IMR-90 (cell line): ENCODE results near the gene TUBD1. TPM values are rescaled to one million over a fixed set of nuclear protein-coding genes. Genes with fewer than 3 reads are reported as not detected.

ENCODE experiments used
- ATAC-seq: fragments of 200-7000 bp; cut with Tn5 transposase; 2 replicates; pipeline ENCODE4 v1.9.1; 2020; ENCODE audit warnings: low read depth, mild to moderate bottlenecking, moderate library complexity
- BruUV-seq: library from RNA; stranded (reverse); fragments of 400-500 nt; replicated peaks from 2 replicates; lab custom pipeline; 2021; lab: Mats Ljungman, UMichigan
- CTCF ChIA-PET: fragments of 300-600 bp; formaldehyde crosslinking; extraction: SDS; loops from one replicate; lab custom pipeline; 2021; ENCODE audit warnings: antibody characterized with exemption; lab: Yijun Ruan, JAX
- POLR2A ChIA-PET: fragments of 300-600 bp; sonication (Branson Sonifier 250); formaldehyde crosslinking; loops from one replicate; lab custom pipeline; 2022; ENCODE audit warnings: antibody characterized with exemption; ENCODE audit not compliant: unreplicated experiment; lab: Charles Lee
- DNase-seq: peaks from one replicate; pipeline ENCODE4 v3.0.0; 2013
- H2AFZ ChIP-seq: replicated peaks from 2 replicates; pipeline ENCODE3; 2013; ENCODE audit warnings: low read length, mild to moderate bottlenecking; ENCODE audit not compliant: poor library complexity
- H2AK5ac ChIP-seq: 2 replicates; pipeline ENCODE4 v1.6.1; 2013; ENCODE audit warnings: low read depth, low read length, inconsistent platforms
- H2AK9ac ChIP-seq: replicated peaks from 2 replicates; pipeline ENCODE3; 2013; ENCODE audit warnings: mild to moderate bottlenecking, low read depth, low read length, moderate library complexity; ENCODE audit not compliant: poor library complexity
- H2BK120ac ChIP-seq: 2 replicates; pipeline ENCODE4 v1.6.1; 2013; ENCODE audit warnings: low read depth, low read length, inconsistent platforms
- H2BK15ac ChIP-seq: 3 replicates; pipeline ENCODE4 v1.6.1; 2013; ENCODE audit warnings: low read depth, low read length, inconsistent platforms
- H2BK20ac ChIP-seq: 2 replicates; pipeline ENCODE4 v1.6.1; 2013; ENCODE audit warnings: low read depth, mild to moderate bottlenecking, inconsistent platforms, low read length, moderate library complexity
- H2BK5ac ChIP-seq: 2 replicates; pipeline ENCODE4 v1.6.1; 2013; ENCODE audit warnings: mild to moderate bottlenecking, low read depth, low read length, inconsistent platforms; ENCODE audit not compliant: poor library complexity, severe bottlenecking
- H3K14ac ChIP-seq: replicated peaks from 2 replicates; pipeline ENCODE4 v1.6.1; 2013; ENCODE audit warnings: low read depth, low read length, inconsistent platforms
- H3K18ac ChIP-seq: 2 replicates; pipeline ENCODE4 v1.6.1; 2013; ENCODE audit warnings: low read depth, low read length, control low read depth
- H3K23ac ChIP-seq: 2 replicates; pipeline ENCODE4 v1.6.1; 2013; ENCODE audit warnings: low read depth, low read length, inconsistent platforms
- H3K27ac ChIP-seq: 2 replicates; pipeline ENCODE4 v1.5.1; 2013; ENCODE audit warnings: mild to moderate bottlenecking, control low read depth, low read length; ENCODE audit not compliant: insufficient read depth
- H3K27me3 ChIP-seq: 2 replicates; pipeline ENCODE4 v1.6.1; 2013; ENCODE audit warnings: low read length; ENCODE audit not compliant: control insufficient read depth, insufficient read depth
- H3K36me3 ChIP-seq: 2 replicates; pipeline ENCODE4 v1.6.1; 2013; ENCODE audit warnings: low read length, mixed read lengths; ENCODE audit not compliant: control insufficient read depth, insufficient read depth
- H3K4ac ChIP-seq: 2 replicates; pipeline ENCODE4 v1.6.1; 2013; ENCODE audit warnings: low read depth, low read length, inconsistent platforms
- H3K4me1 ChIP-seq: 2 replicates; pipeline ENCODE4 v1.6.1; 2013; ENCODE audit warnings: low read length, mixed read lengths; ENCODE audit not compliant: control insufficient read depth, insufficient read depth
- H3K4me2 ChIP-seq: 2 replicates; pipeline ENCODE4 v1.6.1; 2013; ENCODE audit warnings: low read depth, mild to moderate bottlenecking, control low read depth, low read length, moderate library complexity
- H3K4me3 ChIP-seq: 2 replicates; pipeline ENCODE4 v1.5.1; 2013; ENCODE audit warnings: low read depth, mild to moderate bottlenecking, control low read depth, low read length, moderate library complexity; ENCODE audit not compliant: insufficient read depth
- H3K56ac ChIP-seq: 2 replicates; pipeline ENCODE4 v1.6.1; 2013; ENCODE audit warnings: low read length, inconsistent platforms; ENCODE audit not compliant: insufficient read depth; ENCODE audit errors: extremely low read depth
- H3K79me1 ChIP-seq, 2 experiments: 2 replicates each; pipeline ENCODE4 v1.6.1; 2013; ENCODE audit warnings: low read length in 2 of 2, inconsistent platforms in 1 of 2, low read depth in 1 of 2
- H3K9ac ChIP-seq: 2 replicates; pipeline ENCODE4 v1.6.1; 2013; ENCODE audit warnings: low read depth, low read length, control low read depth
- H3K9me1 ChIP-seq: 2 replicates; pipeline ENCODE4 v1.6.1; 2013; ENCODE audit warnings: low read length, inconsistent platforms; ENCODE audit not compliant: insufficient read depth
- H3K9me3 ChIP-seq: 2 replicates; pipeline ENCODE4 v1.6.1; 2013; ENCODE audit warnings: low read length; ENCODE audit not compliant: control insufficient read depth, insufficient read depth
- H4K20me1 ChIP-seq: 2 replicates; pipeline ENCODE4 v1.6.1; 2013; ENCODE audit warnings: low read length, inconsistent platforms; ENCODE audit not compliant: insufficient read depth
- H4K5ac ChIP-seq: 2 replicates; pipeline ENCODE4 v1.6.1; 2013; ENCODE audit warnings: mild to moderate bottlenecking, low read depth, low read length, control low read depth
- H4K8ac ChIP-seq, 2 experiments: 2 replicates each; pipeline ENCODE4 v1.6.1; 2013; ENCODE audit warnings: low read depth in 2 of 2, low read length in 2 of 2, control low read depth in 1 of 2, inconsistent platforms in 1 of 2
- H4K91ac ChIP-seq: 2 replicates; pipeline ENCODE4 v1.6.1; 2013; ENCODE audit warnings: low read depth, low read length, inconsistent platforms; ENCODE audit not compliant: insufficient read depth
- CHD1 ChIP-seq: IDR thresholded peaks from 2 replicates; pipeline ENCODE4 v1.6.1; 2012; ENCODE audit warnings: low read depth, low read length, improper control_type of control experiment
- CTCF ChIP-seq: conservative IDR thresholded peaks from 2 replicates; pipeline ENCODE4 v1.5.1; 2012; ENCODE audit warnings: mild to moderate bottlenecking, low read depth, low read length, improper control_type of control experiment
- WGBS, 2 experiments: methylation state at CpG; one replicate each; pipeline versions ENCODE4 v1.1.5 to v1.1.7; 2013; ENCODE audit warnings: missing lambda C conversion rate in 2 of 2; ENCODE audit not compliant: insufficient read length in 1 of 2; ENCODE audit errors: extremely low coverage in 2 of 2; 5-methylcytosine and 5-hydroxymethylcytosine counted together
- dilution Hi-C: fragments of 300-500 bp; cut with HindIII; formaldehyde crosslinking; loops from one replicate; pipeline ENCODE4 v1.14.3; 2018; ENCODE audit warnings: low sequenced_read_pairs; ENCODE audit not compliant: unreplicated experiment
- in situ Hi-C: fragments of 300-500 bp; cut with MboI; formaldehyde crosslinking; loops from 3 replicates; pipeline ENCODE4 v1.14.3; 2019; ENCODE audit warnings: low sequenced_read_pairs, inconsistent platforms, mixed read lengths
- intact Hi-C: fragments of 100-400 bp; cut with micrococcal nuclease; formaldehyde crosslinking; loops from 2 replicates; pipeline ENCODE4 v1.10.0; 2022
- polyA plus RNA-seq, 3 experiments: library from polyadenylated mRNA; depleted of rRNA; stranded (reverse); fragments of >200 nt; gene quantifications; 2 replicates each; pipeline ENCODE4 v1.2.3, GENCODE V29; 2012; ENCODE audit warnings: low replicate concordance in 1 of 3
- total RNA-seq: library from RNA; depleted of rRNA; stranded (reverse); fragments of >200 nt; gene quantifications from 2 replicates; pipeline ENCODE4 v1.2.3, GENCODE V29; 2012

Gene TUBD1
- total and polyA plus RNA-seq, 2 of the 4 experiments (the other 2 are of a cell fraction), result 2.2 to 4.7 TPM

GRCh38 chr17:59901604-59902003, 8.9 kb upstream of the TUBD1 start:
- H2AK5ac ChIP-seq, result no peak overlapping the region
- peaks cover 43% of the 10 kb centered on the region for H4K20me1 ChIP-seq
- ChIA-PET POLR2A (no interaction called here), CTCF (no interaction called here)
- BruUV-seq, result no TSS peak
- TF ChIP-seq CTCF (no peak), CHD1 (no peak)
- no peak overlapping the region for H3K14ac ChIP-seq
- in situ Hi-C loops, result no loop called here
- no peak overlapping the region for H3K56ac ChIP-seq
- H3K4ac ChIP-seq, result no peak overlapping the region
- no peak overlapping the region for H2BK20ac ChIP-seq
- dilution Hi-C loops, result no loop called here
- no peak for DNase-seq
- H4K8ac ChIP-seq, result no peak overlapping the region
- H2BK15ac ChIP-seq, result no peak overlapping the region
- no peaks in the 10 kb centered on the region for H3K9me3 ChIP-seq
- no peak overlapping the region for H3K23ac ChIP-seq
- H3K27me3 ChIP-seq, result no peaks in the 10 kb centered on the region
- H2AK9ac ChIP-seq, result no peak overlapping the region
- WGBS, 2 experiments, result 100% methylated on average over 4 of the region's 8 CpGs; no CpG with 5 or more reads in 1 of the 2 experiments
- no peak overlapping the region for H4K91ac ChIP-seq
- intact Hi-C loops, result no loop called here
- no peak overlapping the region for H3K4me3 ChIP-seq
- H3K4me1 ChIP-seq, result no peaks in the 10 kb centered on the region
- no peak overlapping the region for H3K9ac ChIP-seq
- H2AFZ ChIP-seq, result no peak overlapping the region
- H3K79me1 ChIP-seq, result peaks cover 15 to 53% of the 10 kb centered on the region in 2 experiments; a peak in 3 of 4 replicates
- H2BK5ac ChIP-seq, result no peak overlapping the region
- H3K36me3 ChIP-seq, result peaks cover 5% of the 10 kb centered on the region; the same call in 1 of the 2 replicates
- H3K9me1 ChIP-seq, result peaks cover 8% of the 10 kb centered on the region; the same call in 1 of the 2 replicates
- no peak overlapping the region for H3K18ac ChIP-seq
- no peak overlapping the region for H3K27ac ChIP-seq
- ATAC-seq, result no peak
- no peak overlapping the region for H3K4me2 ChIP-seq
- no peak overlapping the region for H4K5ac ChIP-seq
- H2BK120ac ChIP-seq, result no peak overlapping the region
